ENCODE data around the gene OR52I1.

The OR52I1 gene, protein sequence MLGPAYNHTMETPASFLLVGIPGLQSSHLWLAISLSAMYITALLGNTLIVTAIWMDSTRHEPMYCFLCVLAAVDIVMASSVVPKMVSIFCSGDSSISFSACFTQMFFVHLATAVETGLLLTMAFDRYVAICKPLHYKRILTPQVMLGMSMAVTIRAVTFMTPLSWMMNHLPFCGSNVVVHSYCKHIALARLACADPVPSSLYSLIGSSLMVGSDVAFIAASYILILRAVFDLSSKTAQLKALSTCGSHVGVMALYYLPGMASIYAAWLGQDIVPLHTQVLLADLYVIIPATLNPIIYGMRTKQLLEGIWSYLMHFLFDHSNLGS

DNA sequence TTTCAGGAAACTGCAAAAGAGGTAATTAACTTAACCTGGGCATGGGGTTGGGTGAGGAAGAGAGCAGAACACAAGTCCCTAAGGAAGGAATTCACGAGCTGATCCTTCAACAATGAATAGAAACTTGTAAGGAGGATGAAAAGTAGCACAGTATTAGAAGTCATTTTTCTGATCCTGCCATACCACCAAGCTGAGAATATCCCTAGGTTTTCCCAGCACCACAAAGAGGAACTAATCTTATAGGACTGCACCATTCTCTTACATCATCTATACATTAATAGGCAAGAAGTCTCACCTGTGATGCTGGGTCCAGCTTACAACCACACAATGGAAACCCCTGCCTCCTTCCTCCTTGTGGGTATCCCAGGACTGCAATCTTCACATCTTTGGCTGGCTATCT, at the start of gene OR52I1:
TSS of gene OR52I1 (plus strand) at position 301 of the 400 bp plus-strand sequence. CDS start at position 301, 0 bp downstream.
- DNase-seq (ENCODE audit: low read depth in 2 of 2) = no peak

GRCh38 chr11:4544891-4545290, 48.9 kb upstream of the OR52I1 start, which contains the start of gene OR52M1:
Gene OR52M1, plus strand, starts transcription at chr11:4545191. Its CDS starts 0 bp downstream, at chr11:4545191.
- no peak for DNase-seq (ENCODE audit: low read depth in 2 of 2)

DNA sequence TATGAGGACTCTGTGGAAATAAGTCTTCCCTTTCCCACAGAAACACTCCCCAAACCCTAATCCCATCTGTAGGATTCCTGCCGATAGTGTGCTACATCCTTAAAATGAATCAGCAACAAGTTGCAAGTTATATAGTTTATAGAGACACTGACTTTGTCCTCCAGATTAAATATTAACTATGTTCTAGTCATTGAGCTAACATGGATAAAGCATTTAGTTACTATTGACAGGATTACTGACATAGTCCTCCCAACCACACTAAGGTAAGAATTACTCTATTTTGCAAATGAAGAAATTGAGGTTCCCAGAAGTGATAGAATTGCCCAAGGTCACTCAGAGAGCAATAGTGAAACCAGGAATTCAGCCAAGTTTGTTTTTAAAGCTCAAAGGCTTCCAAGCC, 47.0 kb upstream of the OR52I1 start:
- no peak for DNase-seq (ENCODE audit: low read depth in 2 of 2)

DNA sequence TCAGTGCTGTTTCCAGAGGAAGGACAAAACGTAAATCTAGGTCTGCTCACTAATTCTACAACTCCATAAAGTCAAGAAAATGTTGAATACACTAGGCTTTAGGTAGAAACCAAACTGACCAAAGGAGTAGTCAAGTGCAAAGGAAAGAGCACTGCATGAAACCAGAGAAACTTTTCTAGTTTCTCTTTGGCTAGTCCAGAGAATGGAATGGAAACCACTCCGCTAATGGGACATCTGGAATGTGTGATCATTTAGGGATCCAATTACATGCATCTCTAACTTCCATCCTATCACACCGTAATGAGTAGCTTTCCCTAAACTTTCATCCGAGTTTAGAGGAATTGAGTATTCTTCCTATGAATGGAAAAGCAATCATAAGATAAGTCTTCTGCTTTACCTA, 46.4 kb upstream of the OR52I1 start:
- no peak for DNase-seq (ENCODE audit: low read depth in 2 of 2)

DNA sequence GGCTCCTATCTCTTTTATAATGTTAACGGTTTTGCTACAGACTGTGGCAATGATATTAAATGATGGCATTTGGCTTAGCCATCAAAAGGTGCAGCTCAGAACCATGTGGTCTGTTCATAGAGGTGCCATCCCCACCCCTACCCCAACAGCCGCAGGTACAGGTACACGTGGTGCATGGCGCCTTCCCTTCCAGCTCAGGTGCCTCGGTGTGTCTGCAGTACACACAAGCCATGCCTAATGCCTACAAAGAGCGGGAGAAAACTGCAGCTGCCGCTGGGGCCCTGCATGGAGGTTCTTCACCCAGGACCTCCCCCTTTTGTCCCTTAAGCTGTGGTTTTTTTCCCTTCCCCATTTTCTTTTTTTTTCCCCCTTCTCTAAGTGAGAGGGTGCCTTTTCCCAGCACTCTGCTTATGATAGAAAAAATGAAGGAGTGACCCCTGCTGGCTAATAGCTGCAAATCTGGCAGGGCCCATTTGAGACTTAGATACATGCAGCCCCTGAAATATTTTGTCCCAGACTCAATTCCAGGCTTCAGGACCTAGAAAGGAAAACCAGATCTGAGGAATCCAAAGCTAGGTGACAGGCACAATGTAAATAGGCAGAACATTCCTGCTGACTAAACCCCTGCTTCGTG, 42.4 kb upstream of the OR52I1 start:
- DNase-seq (ENCODE audit: low read depth in 2 of 2) = no peak

DNA sequence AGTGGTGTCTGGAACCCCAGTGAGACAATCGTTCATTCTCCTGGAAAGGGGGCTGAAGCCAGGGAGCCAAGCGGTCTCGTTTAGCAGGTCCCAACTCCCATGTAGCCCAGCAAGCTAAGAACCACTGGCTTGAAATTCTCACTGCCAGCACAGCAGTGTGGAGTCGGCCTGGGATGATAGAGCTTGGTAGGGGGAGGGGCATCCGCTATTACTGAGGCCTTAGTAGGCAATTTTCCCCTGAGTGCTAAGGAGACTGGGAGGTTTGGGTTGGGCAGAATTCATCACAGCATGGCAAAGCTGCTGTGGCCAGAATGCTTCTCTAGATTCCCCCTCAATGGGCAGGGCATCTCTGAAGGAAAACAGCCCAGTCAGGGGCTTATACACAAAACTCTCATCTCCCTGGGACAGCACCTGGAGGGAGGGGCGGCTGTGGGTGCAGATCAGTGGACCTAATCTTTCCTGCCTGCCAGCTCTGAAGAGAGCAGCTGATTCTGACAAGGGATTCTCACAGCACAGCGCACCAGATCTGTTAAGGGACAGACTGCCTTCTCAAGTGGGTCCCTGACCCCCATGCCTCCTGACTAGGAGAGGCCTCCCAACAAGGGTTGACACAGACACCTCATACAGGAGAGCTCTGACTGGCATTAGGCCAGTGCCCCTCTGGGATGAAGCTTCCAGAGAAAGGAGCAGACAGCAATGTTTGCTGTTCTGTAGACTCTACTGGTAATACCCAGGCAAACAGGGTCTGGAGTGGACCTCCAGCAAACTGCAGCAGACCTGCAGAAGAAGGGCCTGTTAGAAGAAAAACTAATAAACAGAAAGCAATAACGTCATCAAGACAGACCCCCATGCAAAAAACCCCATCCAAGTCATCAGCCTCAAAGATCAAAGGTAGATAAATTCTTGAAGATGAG, 34.1 kb upstream of the OR52I1 start:
- DNase-seq (ENCODE audit: low read depth in 2 of 2) = no peak

DNA sequence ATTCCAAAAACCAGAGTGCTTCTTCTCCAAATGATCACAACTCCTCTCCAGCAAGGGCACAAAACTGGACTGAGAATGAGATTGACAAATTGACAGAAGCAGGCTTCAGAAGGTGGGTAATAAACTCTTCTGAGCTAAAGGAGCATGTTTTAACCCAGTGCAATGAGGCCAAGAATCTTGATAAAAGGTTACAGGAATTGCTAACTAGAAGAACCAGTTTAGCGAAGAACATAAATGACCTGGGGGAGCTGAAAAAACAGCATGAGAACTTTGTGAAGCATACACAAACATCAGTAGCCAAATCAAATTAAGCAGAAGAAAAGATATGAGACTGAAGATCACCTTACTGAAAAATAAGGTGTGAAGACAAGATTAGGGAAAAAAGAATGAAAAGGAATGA, 33.4 kb upstream of the OR52I1 start:
- no peak for DNase-seq (ENCODE audit: low read depth in 2 of 2)

DNA sequence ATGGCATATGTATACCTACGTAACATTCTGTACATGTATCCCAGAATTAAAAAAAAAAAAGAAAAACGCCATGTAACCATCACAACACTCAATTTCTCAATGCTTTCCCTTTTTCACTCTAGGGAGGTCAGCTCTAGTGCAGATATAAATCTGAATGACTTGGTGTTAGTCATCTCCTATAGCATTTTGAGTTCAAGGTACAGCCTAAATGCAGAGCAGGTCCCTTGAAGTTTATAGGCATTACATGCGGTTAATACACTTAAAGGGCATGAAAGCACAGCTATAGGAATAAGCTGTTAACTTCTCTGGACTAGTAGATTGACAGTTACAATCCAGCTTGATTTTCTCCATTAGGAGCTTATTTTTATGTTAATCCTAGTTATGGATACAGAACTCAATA, 28.5 kb upstream of the OR52I1 start:
- DNase-seq (ENCODE audit: low read depth in 2 of 2) = no peak

DNA sequence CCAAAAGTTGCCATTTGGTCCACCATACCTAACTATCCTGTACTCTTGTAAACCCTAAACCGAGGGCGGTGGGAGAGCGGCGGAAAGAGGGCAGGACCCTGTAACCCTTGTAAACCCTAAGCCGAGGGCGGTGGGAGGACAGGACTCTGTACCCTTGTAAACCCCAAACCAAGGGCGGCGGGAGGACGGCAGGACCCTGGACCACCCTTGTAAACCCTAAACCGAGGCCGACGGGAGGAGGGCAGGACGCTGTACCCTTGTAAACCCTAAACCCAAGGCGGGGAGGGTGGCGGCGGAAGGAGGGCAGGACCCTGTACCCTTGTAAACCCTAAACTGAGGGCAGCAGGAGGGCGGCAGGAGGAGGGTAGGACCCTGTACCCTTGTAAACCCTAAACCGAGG, 24.8 kb upstream of the OR52I1 start:
- DNase-seq (ENCODE audit: low read depth in 2 of 2) = no peak

DNA sequence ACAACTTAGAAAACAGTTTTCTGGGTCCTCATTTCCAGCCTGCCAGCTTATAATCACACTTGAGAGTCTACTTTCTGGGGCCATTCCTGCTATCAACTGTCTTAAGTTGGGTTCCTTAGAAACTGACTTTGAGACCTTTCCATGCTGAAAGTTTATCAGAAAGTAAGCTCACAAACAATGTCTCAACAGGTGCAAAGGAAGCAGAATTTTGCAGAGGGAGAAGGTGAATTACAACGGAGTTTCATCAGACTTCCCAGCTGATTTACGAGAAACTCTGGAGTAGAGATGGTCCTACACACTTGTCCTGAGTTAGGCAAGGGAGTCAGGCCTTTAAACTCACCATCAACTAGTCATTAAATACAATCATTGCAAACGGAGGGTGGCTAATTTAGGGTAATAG, 17.0 kb upstream of the OR52I1 start:
- no peak for DNase-seq (ENCODE audit: low read depth in 2 of 2)

GRCh38 chr11:4577761-4578160, 16.1 kb upstream of the OR52I1 start:
- DNase-seq (ENCODE audit: low read depth in 2 of 2) = no peak

DNA sequence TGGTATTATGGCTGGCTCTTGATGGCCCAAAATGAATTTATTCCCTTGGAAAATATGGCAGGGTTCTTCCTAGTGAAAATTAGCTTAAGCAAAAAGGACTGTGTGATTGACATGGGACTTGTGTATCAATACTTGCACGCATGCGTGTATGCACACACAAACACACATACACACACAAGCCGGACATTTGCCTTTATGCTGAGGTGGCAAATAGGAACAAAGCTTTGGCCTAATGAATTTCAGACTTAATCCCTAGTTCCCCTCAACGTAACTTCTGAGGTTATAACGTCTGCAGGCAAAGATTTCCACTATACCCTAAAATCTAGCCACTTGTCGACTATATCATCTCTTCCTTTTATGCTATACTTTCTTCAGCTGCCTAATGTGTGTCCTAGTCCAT, 15.2 kb upstream of the OR52I1 start:
- DNase-seq (ENCODE audit: low read depth in 2 of 2) = no peak

- DNase-seq (ENCODE audit: low read depth in 2 of 2) = no peak
These were observed 13.7 kb upstream of the OR52I1 start for GRCh38 chr11:4580124-4580523.

DNA sequence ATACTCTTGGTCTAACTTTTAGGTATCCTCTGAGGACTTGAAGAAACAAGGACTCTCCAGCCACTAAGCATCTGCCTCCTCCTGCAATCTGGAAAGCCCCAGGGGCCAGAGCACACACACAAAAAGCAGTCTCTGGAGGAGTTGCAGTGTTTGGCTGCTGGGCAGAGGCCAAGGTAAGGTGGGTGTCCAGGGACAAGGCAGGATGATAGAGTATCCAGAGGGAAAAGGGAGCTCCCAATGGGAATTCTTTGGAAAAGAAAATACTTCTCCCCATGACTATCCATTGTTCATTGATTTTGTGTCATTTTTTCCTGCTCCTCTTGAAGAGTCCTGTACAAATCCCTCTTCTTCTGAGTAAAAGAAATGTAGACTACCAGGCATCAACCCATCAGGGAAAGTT, 12.4 kb upstream of the OR52I1 start, which contains the start of gene OR52I2:
TSS of gene OR52I2 (plus strand) at position 301 of the 400 bp plus-strand sequence.
- no peak for DNase-seq (ENCODE audit: low read depth in 2 of 2)

DNA sequence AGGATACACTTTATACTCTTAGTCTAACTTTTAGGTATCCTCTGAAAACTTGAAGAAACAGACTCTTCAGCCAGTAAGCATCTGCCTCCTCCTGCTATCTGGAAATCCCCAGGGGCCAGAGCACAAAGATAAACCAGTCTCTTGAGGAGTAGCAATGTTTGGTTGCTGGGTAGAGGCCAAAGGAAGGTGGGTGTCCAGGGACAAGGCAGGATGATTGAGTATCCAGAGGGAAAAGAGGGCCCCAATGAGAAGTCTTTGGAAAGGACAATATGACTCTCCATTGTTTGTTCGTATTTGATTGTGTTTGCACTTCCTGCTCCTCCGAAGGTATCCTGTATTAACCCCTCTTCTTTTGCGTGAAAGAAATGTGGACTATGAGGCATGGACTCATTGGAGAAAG, 4.8 kb upstream of the OR52I1 start:
- DNase-seq (ENCODE audit: low read depth in 2 of 2) = no peak

- DNase-seq (ENCODE audit: low read depth in 2 of 2) = no peak
These were observed 11.2 kb downstream of the OR52I1 start for GRCh38 chr11:4605057-4605456.

DNA sequence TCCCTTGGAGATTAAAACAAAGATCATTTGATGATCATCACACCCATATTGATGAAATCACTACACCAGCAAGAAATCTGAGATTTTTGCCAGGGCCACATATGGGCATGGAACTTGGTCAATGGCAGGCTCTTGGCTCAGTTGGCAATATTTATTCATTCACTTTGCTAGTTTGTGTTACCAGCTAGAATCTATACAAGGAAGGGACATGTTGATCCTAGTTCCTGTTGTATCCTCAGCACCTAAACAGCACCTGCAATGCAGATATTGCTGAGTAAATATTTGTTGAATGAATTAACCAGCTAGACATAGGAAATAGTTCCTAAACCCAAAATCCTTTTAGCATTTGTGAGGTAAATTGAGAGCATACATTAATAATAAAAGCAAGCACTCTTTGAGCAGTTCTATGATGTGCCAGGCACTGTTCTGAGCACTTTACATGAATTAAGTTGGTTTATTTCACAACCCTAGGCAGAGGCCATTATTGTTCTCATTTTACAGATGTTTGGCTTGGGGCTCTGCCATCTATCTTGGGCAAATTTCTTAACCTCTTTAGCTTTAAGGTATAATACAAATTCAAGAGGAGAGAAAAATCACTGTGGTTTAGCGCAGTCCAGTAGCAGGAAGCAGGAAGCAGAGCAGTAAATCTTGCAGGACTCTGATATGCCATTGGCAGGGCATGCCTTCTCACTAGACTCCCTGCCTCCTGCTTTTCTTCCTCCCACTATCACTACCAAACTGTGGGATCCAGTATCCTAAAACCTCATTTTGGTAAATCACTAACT, 12.6 kb downstream of the OR52I1 start:
- DNase-seq (ENCODE audit: low read depth in 2 of 2) = no peak

- DNase-seq (ENCODE audit: low read depth in 2 of 2) = no peak
These were observed 13.3 kb downstream of the OR52I1 start for GRCh38 chr11:4607096-4607495.

- DNase-seq (ENCODE audit: low read depth in 2 of 2) = peak; percentile 86 to 88
These were observed 14.2 kb downstream of the OR52I1 start, which contains the start of gene TRIM68 for GRCh38 chr11:4607781-4608666. Gene TRIM68, minus strand, starts transcription at chr11:4608231. Its CDS starts 2,727 bp downstream, at chr11:4605504.

DNA sequence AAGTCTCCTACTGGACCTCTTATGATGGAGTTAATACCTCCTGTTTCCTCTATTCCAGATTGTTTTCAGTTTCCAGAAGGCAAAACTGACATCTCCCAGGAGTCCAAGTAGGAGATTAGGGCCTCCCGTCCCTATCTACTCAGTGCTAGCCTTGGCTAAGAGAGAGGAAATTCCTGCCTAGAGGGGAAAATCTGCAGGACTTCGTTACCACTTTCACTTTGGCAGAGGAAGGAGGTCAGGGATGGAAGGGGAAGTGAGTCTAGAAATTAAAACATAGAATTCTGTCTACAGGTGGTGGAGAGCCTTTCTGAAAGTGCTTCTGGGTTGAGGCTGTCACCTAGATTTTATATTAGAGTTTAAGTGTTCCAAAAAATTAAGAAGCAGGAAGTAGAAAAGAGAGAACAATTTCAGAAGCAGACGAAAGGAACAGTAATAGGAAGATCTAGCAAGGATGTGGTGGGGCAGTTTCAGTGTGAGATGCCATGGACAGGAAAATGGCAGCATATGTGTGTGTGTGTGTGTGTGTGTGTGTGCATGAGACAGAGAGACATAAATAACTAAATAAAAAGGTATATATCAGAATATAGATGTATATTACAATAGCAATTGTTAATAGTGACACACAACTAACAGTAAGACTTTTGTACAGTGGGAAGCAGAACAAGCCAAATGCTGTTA, 16.6 kb downstream of the OR52I1 start:
- DNase-seq (ENCODE audit: low read depth in 2 of 2) = no peak

Measured in activated CD8-positive, alpha-beta memory T cell treated with anti-CD3 and anti-CD28 coated beads for 4 hours (primary cell).